GM19240 (cell line): ENCODE data around the gene SOX11.
"Not testable (repeated sequence)": the region's sequence is repeated elsewhere in the genome, so short reads cannot be mapped to it uniquely, and the experiment has no call there.

ENCODE experiments used
- DNase-seq: peaks from one replicate; pipeline ENCODE4 v3.0.0; 2011; ENCODE audit warnings: low spot score; ENCODE audit not compliant: insufficient read length

Gene SOX11

GRCh38 chr2:5691985-5692529 is at the start of gene SOX11:
SOX11 (plus strand) TSS chr2:5692384; CDS start chr2:5692722, 338 bp downstream.
- DNase-seq: no peak

DNA sequence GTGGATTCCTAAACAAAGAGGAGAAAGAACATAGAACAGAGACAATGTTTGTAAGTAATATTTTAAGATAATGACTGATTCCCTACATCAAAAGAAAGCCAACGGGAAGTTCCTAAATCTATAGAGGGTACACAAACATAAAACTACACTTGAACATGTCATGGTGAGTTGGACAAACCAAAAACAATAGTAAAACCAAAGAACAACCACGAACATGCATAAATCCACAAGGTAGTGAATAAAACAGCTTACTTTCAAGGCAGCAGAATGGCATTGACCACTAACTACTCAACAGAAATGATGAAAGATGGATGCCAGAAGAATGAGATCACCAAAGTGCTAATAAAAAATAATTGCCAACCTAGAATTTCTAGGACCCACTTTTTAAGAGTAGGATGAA is 39.5 kb upstream of the SOX11 start:
- not testable (repeated sequence) for DNase-seq

DNA sequence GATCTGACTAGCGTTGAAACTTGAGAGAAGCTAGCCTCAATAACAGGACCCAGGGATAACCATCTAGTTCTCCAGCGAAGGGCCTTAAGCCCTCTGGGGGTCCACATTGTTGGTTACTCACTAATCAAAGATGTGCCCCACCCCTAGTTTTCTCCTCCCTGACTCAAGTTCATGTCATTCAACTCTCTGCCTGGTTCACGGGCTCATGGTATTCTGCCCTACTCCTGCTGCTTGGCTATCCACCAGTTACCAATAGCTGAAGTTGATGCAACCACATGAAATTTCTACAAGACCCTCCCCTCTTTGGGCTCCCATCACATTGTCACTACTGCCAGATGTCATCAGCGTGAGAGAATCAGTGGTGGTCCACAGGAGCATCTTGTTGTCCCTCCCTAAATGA is 38.4 kb upstream of the SOX11 start:
- not testable (repeated sequence) for DNase-seq

DNA sequence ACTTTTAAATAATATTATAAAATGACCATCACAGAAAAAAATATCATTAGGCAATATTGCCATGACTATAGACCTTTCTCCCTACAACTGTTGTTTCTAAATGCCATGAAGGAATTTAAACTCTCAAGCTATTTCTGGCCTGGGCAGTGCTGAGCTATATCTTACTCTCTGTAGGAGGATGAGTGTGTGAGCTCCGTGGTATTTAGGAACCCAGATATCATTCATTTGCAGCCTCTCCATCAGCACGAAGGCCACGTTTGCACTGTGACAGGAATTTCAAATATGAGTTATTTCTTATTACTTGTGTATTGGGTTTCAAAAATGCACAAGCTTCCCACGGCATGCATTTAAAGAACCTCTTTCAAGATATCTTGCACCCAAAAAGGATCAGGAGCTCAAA is 35.0 kb upstream of the SOX11 start:
- DNase-seq: no peak

DNA sequence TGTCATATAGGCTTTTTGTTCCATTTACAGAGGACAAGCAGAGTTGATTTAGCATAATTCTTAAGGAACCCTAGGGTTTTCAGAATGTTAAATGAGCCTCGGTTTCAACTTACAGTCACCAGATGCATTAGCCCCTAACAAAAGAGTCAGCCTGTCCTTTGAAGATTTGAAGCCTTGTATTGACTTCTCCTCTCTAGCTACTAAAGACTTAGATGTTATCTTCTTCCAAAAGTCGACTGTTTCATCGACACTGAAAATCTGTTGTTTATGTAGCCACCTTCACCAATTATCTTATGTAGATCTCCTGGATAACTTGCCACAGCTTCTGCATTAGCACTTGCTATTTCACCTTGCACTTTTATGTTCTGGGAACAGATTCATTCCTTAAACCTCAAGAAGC is 31.6 kb upstream of the SOX11 start:
- no peak for DNase-seq

DNA sequence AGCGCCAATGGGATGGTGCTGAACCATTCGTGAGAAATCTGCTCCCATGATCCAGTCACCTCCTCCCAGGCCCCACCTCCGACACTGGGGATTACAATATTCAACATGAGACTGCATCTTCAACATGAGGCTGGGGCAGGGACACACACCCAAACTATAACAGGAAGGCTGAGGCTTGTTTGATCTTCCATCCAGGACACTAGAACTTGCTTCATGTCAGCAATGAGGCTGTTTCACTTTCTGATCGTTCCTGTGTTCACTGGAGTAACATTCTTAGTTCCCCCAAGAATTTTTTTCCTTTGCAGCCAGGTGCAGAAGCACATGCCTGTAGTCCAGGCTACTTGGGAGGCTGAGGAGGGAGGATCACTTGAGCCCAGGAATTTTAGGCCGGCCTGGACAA is 30.8 kb upstream of the SOX11 start:
- no peak for DNase-seq

DNA sequence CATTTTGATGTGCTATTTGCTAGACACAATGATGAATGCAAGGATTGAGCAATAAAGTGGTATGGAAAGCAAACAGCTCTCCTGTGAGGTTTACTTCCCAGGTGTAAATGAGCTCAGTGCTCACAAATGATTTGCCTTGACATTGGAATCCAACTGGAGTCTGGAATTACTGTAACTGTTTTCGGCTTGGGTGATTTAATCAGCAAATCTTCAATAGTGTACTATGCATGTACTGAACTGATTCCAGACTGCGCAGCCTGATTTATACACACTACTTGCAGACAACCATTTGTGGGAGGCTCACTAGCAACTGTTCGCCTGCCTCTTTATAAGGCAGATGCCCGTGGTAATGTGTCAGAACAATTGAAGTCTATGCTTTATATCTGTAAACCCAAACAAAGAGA is 27.9 kb upstream of the SOX11 start:
- DNase-seq: no peak

GRCh38 chr2:5665066-5665465 is 27.1 kb upstream of the SOX11 start:
- DNase-seq: no peak

DNA sequence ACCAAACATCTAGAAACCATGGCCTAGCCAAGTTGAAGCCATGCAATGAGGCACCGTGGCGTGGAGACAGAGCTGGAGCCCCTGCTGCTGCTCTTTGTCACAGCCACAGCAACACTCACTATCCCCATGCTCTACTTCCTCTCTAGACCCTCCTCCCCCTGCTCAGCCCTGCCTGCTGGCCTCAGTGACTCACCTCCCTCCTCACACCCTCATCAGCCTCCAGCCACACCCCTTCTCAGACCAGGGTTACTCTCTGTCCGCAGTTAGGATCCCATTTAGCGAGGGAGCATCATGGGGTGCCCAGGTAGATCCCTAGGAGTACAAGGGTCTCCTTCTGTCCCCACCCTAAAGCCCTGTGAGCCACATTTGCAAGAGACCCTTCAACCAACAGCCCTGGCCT is 25.4 kb upstream of the SOX11 start:
- DNase-seq: no peak

DNA sequence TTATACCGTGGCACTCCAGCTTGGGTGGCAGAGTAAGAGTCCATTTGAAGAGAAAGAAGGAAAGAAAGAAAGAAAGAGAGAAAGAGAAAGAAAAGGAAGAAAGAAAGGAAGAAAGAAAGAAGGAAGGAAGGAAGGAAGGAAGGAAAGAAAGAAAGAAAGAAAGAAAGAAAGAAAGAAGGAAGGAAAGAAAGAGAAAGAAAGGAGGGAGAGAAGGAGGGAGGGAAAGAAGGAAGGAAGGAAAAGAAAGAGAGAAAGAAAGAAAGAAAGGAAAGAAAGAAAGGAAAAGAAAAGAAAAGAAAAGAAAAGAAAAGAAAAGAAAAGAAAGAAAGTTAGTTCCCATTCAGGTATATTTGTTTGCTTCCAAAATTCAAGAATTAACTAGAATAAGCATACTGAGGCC is 24.5 kb upstream of the SOX11 start:
- DNase-seq: not testable (repeated sequence)

- no peak for DNase-seq
Observed at GRCh38 chr2:5668682-5669250, 23.4 kb upstream of the SOX11 start.

GRCh38 chr2:5672749-5673144 is 19.4 kb upstream of the SOX11 start:
- DNase-seq: no peak

- DNase-seq: no peak
Observed at GRCh38 chr2:5673145-5674025, 18.8 kb upstream of the SOX11 start.

DNA sequence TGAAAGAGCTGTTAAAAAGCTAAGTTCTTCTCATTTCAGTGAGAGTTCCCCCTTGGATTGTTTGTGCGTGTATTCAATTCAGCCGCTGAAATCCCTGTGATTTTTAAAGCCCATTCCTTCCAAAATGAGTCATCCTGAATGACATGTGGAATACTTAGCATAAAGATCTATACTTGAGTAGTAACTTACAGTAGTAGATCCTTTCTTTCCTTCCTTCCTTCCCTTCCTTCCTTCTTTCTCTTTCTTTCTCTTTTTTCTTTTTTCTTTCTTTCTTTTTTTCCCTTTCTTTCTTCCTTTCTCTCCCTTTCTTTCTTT is 18.2 kb upstream of the SOX11 start:
- no peak for DNase-seq

DNA sequence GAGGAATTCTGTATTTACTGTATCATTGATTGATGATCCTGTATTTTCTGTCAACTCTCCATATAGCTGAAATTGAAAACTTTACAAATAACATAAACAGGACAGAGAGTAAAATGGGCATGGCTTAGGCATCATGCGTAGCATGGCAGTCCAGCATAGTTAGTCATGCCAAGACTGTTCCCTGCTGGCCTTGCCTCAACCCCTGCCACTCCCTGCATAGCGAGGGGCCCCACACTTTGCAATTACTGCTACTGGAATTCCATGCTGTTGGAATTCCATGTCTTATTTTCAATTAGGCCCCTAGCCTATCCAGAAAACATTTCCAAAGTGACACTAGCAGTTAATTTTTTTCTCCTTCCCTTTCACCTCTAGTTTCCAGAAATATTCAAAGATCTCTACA is 15.1 kb upstream of the SOX11 start:
- no peak for DNase-seq

DNA sequence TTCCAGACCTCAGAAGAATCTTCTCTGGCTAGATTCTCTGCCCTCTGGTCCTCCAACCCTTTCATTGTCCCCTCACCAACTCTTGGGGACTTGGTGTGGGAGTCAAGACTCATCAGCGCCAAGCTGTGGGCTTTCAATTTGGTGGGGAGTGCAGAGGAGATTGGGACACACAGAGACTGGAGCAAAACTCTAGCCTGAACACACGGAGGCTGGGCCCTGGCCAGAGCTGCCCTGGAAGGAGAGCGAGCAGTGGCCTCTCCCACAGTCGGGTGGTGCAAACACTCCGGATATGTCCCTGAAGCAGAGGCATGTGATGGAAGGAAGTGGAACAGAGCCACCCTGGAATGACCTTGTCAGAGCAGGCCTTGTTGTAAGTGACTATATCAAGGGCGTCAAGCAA is 8.7 kb upstream of the SOX11 start:
- DNase-seq: no peak

- DNase-seq: no peak
Observed at GRCh38 chr2:5685225-5685624, 7.0 kb upstream of the SOX11 start.

DNA sequence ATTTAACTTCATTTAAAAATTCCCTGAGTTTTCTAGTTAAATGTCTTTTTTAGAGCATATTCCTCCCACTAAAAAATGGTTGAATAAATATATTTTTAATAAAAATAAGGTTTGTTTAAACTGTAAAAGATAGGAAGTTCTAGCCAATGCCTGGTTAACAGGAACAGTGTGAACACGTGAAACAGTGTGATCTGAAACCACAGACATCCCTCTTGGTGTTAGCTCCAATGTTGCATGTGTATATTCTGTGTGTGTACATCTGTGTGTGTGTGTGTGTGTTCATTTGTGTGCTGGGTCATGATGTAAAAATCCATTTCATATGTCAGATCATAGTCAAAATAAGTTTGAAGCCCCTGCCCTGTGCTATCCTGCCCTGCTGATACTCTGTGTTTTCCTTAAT is 6.1 kb upstream of the SOX11 start:
- DNase-seq: no peak

DNA sequence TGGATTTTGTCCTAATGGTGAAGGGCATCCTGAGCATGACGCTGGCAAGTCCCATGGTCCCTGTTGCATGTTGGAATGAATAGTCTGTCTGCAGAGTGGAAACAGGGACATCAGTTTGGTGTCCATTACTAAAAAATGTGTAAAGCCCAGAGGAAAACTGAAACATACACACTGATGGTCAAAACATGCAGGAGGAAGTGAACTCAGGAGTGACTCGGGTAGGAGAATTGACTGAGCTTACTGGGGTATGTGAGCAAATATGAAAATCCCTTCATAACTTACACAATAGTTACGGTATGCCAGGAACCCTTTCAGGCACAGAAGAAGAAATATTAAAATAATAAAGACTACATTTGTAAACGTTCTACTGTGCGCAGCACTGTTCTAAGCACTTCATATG is 5.6 kb upstream of the SOX11 start:
- DNase-seq: no peak

- no peak for DNase-seq
Observed at GRCh38 chr2:5689750-5690149, 2.4 kb upstream of the SOX11 start.

- no peak for DNase-seq
Observed at GRCh38 chr2:5690286-5690685, 1.9 kb upstream of the SOX11 start.

DNA sequence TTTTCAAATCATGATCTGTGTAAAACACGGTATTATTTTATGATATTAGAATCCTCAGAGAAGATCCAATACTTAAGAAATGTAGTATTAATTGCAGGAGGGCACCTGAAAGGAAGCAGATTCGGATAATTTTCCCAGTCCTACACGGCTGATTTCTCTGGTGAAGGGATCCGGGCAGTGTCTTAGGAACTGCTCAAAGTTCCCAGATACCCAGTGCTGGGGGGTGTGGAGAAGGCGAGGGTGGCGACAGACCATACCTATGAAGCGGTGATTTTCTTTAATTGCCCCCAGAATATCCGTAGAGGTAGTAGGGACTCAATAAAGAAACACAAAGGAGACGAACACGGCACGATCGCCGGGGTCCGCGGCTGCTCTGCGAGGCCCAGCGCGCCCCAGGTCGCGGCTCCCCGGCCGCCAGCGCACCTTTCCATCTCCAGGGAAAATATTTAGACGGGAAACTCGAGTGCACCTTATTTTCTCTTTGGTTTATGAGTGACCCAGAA is 1.4 kb upstream of the SOX11 start:
- no peak for DNase-seq
